GM18861 (cell line): ENCODE data around the gene GAS6.

Experiments
- ATAC-seq: cut with Tn5 transposase; IDR thresholded peaks from one replicate; pipeline ENCODE4 v1.9.1; 2021; ENCODE audit not compliant: unreplicated experiment

The GAS6 gene

GRCh38 chr13:113853518-113854237 is 10.2 kb downstream of the GAS6 start:
- no peak for ATAC-seq

- ATAC-seq = no peak
Measured at GRCh38 chr13:113852536-113853517, 11.0 kb downstream of the GAS6 start.

- ATAC-seq = no peak
Measured at GRCh38 chr13:113851826-113852535, 11.9 kb downstream of the GAS6 start.

GRCh38 chr13:113851480-113851803 is 12.4 kb downstream of the GAS6 start:
- ATAC-seq = no peak

GRCh38 chr13:113850722-113851479 is 13.0 kb downstream of the GAS6 start:
- no peak for ATAC-seq

- no peak for ATAC-seq
Measured at GRCh38 chr13:113849981-113850721, 13.7 kb downstream of the GAS6 start.

GRCh38 chr13:113849546-113849945 is 14.3 kb downstream of the GAS6 start:
- no peak for ATAC-seq

- ATAC-seq = no peak
Measured at GRCh38 chr13:113848431-113849260, 15.2 kb downstream of the GAS6 start.

GRCh38 chr13:113848020-113848419 is 15.9 kb downstream of the GAS6 start:
- no peak for ATAC-seq

GRCh38 chr13:113846636-113847318 is 17.1 kb downstream of the GAS6 start:
- no peak for ATAC-seq

- no peak for ATAC-seq
Measured at GRCh38 chr13:113845723-113846635, 17.9 kb downstream of the GAS6 start.

- no peak for ATAC-seq
Measured at GRCh38 chr13:113845055-113845454, 18.8 kb downstream of the GAS6 start.

- ATAC-seq = no peak
Measured at GRCh38 chr13:113843864-113844556, 19.9 kb downstream of the GAS6 start.

GRCh38 chr13:113843063-113843654 is 20.7 kb downstream of the GAS6 start:
- no peak for ATAC-seq

GRCh38 chr13:113842336-113843062 is 21.4 kb downstream of the GAS6 start:
- ATAC-seq = no peak

GRCh38 chr13:113841353-113841650 is 22.6 kb downstream of the GAS6 start:
- ATAC-seq = no peak
